CD4-positive, alpha-beta T cell treated with Interleukin-12 subunit alpha and Interleukin-12 subunit beta, for 1 hour (primary cell): ENCODE data around the gene TAF6L.
"Not testable (repeated sequence)": the region's sequence is repeated elsewhere in the genome, so short reads cannot be mapped to it uniquely, and the experiment has no call there.

Experiments used
- DNase-seq: peaks from one replicate; pipeline ENCODE4 v3.0.0-alpha.2; 2020

TAF6L gene, protein sequence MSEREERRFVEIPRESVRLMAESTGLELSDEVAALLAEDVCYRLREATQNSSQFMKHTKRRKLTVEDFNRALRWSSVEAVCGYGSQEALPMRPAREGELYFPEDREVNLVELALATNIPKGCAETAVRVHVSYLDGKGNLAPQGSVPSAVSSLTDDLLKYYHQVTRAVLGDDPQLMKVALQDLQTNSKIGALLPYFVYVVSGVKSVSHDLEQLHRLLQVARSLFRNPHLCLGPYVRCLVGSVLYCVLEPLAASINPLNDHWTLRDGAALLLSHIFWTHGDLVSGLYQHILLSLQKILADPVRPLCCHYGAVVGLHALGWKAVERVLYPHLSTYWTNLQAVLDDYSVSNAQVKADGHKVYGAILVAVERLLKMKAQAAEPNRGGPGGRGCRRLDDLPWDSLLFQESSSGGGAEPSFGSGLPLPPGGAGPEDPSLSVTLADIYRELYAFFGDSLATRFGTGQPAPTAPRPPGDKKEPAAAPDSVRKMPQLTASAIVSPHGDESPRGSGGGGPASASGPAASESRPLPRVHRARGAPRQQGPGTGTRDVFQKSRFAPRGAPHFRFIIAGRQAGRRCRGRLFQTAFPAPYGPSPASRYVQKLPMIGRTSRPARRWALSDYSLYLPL

DNA sequence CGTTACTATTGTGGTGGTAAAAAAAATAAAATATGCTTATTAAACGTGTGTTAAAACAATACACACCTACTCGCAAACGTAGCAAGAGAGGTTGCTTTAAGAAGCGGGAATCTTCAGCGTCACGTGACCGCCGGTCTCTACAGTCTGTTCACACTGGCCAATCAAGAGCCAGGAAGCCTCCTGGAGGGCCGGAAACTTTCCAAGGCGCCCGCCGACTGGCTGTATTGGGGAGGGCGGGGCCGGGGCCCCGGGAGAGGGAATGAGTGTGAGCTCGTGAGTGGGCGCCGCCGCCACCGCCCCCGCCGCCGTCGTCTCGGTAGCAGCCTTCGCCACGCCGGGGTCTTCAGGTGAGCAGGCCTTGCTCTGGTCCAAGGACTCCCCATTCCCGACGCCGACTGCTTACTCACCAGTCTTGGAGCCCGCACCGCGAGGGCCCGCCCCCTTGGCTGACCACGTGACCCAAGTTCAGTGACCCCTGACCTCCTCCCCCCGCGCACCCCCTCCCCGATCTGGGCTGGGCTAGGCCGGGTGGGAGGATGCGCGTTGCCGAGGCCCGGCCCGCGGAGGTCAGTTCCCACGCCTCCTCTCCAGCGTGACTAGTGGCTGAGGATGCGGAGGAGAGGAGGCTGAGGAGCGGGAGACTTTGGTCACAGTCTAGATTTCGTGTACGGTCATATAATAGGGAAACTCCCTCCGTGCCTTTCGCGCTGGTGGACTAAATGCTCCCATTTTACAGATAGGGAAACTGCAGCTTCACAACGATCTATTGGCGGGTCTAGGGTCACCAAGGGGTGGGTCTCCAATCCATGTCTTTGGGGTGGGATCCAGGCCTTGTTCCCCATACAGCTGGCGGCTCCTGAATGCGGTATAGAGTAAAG is at the start of gene TAF6L:
Gene TAF6L (plus strand): TSS at position 253 of the 878 bp plus-strand sequence. CDS start 4,388 bp downstream, outside the sequence.
- DNase-seq: peak; percentile 93

DNA sequence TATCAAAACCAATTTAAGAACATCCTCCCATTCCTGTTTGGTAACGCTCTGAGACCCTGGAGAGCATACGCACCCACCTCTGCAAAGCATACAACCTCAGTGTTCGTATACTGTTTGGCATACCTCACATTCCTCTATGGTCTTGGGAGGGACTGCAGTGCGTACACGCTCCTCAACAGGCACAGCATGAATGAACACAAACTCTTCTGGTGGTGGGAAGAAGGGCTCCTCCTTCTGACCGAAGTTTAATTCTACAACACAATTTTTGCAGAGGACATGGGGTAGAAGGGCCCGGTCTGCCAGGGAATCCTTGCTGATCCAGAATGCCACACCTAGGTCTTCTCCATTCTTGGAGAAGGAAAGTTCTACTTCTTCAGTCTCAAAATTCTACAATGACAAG is 49.2 kb upstream of the TAF6L start:
- DNase-seq: no peak

DNA sequence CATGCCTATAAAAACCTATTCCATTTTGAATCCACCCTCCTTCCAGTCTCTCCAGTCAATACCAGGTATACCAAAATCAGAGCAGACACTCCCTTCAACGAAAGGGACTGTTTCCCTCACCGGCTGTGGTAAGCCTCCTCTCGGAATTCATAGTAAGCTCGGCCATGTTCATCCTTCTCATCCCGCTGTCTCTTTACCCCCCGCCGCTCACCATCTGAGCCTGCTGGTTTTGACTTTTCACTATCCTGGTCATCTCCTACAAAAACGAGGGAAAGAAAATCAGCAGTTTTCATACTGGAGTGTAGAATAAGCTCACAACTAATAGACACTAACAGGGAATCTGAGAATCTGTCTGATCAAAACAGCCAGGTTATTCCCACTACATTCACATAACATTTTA is 47.0 kb upstream of the TAF6L start:
- DNase-seq: no peak

DNA sequence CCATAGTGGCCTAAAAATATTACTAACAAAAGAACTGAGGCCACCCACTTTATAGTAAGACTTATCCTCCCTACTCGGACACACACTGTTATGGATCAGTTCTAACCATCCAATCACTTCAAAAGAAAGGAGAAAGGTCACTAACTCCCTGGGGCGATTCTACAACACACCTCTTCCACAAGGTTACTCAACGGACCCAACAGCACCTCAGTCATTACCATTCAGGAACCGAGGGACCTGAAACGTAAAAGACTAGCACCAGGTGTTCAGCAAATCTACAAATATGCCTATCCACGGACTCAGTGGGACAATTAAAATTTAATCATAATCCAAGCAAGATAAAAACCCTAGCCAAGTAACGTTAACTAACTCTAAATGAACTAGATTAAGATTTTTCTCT is 45.5 kb upstream of the TAF6L start:
- no peak for DNase-seq

DNA sequence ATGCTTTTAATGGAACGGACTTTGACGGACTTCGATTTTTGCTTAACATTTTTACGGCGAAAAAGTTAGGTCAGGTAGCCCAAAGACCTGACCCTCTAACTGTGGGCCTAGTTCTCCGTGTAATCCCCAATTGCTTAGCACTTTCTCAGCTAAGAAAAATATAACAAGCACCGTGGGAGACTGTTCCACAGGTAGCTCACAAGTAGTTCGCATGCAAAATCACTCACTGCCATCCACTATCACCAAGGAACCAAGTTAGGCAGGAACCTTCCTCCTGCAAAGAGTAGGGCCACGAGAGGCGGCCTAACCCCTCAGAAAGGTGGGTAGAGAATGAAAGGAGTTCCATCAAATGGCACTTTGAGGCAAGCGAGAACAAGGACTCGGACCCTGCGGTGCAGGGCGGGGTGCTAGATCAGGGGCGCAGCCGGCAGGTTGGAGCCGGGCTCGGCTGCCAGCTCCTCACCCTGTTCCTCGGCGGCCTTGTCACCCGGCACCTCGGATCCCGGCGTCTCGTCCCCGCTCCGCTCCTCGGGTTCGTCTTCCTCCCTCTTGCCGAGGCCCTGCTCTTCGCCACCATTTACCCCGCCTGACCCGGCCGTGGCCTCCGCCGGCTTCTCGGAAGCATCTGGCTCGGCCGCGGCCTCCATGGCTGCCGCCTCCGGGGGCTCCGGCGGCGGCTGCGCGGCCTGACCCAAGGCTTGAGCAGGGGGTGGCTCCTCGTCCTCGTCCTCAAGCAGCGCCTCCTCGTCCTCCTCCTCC is 44.9 kb upstream of the TAF6L start:
- DNase-seq: no peak

DNA sequence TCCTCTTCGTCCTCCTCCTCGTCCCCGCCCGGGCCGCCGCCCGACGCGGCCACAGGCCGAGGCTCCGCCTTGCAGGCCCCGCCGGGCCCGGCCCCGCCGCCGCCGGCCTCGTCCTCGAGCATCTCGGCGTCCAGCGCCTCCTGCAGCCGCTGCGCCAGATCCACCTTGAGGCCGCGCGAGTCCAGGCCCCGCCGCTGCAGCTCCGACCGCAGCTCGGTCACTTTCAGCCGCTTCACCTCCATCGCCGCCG is 44.4 kb upstream of the TAF6L start:
- DNase-seq: no peak

DNA sequence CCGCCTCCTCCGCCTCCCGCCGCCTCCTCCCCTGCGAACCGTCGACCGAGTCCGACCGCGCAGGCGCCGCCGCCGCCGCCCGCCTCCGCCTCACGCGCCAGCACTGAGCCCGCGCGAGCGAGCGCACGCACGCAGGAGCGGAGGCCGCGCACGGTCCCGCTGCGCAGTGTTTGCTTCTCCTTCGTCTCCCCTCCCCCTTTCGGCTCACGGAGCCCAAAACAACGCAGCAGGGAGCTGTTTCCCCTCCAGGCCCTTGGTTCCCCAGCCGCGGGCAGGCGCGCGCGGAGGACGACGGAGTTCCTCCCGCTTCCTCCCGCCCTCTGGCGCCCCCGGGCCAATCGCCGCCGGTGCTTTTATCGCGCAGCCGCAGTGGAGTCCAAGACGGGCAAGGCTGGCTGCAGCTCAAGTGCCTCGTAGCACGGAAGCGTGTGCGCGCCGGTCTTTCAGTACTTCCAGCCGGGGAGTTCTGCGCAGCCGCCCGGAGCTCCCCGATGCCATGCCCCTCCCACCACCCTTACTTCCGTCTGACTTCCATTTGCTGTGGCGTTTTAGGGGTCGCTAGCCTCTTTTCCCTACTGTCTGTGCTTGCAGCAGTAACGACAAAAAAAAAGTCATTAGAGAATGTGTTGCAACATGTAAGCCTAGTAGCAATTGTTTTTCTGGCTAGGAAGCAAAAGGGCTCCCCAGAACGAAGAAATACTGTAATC is 43.9 kb upstream of the TAF6L start, which contains the start of gene HNRNPUL2:
Gene HNRNPUL2 (minus strand): TSS at position 293 of the 707 bp plus-strand sequence. CDS start 301 bp downstream, outside the sequence.
- peak; percentile 99 for DNase-seq

DNA sequence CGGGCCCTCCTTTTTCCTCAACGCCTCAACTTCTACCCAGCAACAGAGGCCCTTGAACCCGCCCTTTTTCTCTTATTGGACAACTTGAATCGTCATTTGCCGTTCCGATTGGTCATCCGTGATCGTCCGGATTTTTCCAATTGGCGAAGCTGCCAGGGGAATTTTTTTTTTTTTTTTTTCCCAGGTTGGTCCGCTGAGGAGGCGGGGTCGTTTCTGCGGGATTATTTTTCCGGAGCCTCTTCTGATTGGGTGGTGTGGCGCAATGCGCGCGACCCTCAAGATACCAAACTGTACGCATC is 43.4 kb upstream of the TAF6L start:
- DNase-seq: peak; percentile 95

DNA sequence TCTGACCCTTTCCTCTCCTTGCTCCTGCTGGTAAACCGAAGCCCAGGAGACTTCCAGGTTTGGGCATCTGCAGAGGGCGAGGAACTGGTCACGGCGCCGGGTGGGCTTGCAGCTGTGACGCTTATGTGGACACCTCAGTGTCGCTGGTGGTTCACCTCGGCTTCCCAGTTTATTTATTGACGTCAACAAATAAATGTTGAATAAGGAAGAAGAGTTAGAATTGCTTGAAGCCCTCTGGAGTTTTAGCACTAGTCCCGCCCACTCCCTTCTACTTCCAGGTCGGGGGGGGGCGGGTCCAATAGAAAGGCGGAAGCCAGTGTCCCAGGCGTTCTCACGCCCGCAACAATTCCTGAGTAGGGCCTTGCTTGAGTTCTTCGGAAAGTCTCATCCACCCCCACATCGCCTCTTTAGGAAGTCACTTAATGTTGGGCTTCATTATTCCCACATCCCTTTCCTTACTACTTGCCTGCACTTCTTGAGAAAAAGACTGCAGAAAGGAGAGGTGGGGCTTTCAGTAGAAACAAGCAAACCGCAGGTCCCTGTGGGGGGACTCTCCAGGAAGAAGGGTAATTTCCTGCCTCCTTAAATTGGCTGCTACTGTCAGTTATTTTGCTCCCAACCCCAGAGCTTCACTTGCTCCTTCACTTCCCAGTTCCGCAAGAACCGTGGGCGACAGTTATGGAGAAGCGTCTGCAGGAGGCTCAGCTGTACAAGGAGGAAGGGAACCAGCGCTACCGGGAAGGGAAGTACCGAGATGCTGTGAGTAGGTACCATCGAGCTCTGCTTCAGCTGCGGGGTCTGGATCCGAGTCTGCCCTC is 42.8 kb upstream of the TAF6L start, which contains the start of gene TTC9C:
Gene TTC9C (plus strand): TSS at position 316 of the 818 bp plus-strand sequence. CDS start 363 bp downstream, at position 679.
- DNase-seq: peak; percentile 83

DNA sequence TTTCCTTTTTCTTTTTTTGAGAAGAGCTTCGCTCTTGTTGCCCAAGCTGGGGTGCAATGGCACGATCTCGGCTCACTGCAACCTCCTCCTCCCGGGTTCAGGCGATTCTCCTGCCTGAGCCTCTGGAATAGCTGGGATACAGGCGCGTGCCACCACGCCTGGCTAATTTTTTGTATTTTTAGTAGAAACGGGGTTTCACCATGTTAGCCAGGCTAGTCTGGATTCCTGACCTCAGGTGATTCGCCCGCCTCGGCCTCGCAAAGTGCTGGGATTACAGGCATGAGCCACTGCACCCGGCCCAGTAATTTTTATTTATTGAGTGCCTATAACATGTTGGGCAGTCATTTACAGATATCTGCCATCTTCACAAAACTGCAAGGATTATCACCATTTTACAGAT is 41.1 kb upstream of the TAF6L start:
- DNase-seq: not testable (repeated sequence)

DNA sequence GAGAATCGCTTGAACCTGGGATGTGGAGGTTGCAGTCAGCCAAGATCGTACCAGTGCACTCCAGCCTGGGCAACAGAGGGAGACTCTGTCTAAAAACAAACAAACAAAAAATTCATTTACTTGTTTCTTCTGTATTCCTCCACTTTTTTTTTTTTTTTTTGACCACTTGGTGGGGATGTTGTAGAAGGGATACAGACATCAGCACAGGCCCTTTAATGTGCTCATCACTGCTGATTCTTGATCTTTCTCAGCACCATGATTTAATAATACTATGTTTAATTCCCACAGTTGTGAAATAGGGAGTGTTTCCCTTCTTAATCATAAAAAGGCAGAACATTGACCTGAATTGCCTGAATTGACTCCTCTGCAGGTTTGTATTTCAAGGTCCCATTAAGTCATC is 38.4 kb upstream of the TAF6L start:
- DNase-seq: no peak

DNA sequence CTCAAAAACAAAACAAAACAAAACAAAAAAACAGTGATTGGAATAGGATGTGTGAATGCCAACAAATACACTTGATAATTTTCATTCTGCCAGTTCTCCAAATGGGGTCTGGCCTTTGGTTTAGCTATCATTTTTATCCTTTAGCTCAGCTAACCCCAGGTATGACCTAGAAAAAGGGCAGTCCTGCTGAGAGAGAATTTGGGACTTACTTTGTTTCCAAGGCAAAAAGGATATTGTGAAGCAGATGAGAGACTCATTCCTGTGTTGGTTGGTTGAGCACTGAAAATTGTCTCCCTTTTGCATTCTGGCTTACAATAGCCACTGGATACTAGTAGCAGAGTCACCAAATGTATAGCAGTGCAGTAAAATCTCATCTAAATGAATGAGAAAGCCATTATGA is 34.0 kb upstream of the TAF6L start:
- no peak for DNase-seq

DNA sequence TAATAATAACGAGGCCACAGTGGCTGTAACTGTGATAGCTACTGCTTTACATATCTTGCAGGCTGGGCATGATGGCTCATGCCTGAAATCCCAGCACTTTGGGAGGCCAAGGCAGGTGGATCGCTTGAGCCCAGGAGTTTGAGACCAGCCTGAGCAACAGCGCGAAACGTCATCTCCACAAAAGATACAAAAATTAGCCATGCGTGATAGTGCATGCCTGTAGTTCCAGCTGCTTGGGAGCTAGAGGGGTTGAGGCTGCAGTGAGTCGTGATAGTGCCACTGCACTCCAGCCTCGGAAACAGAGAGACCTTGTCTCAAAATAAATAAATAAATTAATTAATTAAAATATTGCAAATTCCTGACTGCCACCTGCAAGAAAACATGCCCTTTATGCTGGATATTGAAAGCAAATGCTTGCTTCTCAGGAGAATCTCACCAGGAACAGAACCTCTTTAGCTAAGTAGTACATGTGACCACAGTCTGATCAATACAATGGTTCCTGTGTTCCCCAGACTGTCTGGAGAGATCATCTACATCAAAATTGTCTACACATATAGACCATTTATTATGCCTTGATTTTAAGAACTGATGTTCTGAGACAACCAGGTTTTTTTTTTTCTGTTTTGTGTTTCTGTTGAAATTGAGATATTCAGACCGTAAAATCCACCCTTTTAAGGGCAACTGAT is 23.6 kb upstream of the TAF6L start:
- no peak for DNase-seq

DNA sequence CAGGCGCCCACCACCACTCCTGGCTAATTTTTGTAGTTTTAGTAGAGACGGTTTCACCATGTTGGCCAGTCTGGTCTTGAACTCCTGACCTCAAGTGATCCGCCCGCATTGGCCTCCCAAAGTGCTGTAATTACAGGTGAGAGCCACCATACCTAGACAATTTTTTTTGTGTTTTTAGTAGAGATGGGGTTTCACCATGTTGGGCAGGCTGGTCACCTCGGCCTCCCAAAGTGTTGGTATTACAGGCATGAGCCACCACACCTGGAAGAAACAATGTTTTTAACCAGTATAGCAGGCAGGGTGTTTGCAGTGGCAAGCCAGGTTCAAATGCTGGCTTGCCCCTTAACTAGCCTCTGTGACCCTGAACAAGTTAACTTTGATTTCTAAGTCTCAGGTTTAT is 21.3 kb upstream of the TAF6L start:
- DNase-seq: not testable (repeated sequence)

DNA sequence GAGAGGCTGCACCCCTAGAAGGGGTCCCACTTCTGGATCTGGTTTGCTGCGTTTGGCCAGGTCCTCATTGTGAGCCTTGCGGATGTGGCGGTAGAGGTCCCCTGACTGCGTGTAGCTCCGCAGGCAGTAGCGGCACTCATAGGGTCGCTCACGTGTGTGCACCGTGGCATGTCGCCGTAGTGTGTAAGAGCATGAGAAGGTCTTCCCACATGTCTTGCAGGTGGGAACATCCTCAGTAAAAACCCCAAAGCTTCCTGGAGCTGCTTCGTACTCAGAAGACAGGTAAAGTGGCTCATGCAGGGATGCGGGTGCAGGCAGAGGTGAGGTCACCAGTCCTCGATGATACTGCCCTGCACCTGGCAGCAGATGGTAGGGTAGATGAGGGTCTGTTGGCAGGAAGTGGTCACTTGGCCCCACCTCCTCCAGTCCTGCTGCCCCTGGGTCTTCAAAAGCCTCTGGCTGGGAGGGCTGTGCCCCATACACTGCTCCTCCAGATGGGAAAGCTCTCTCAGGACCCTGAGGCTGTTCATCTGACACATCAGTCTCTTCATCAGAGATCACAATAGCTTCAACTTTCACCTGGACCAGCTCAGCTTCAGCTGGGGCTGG is 18.9 kb upstream of the TAF6L start:
- DNase-seq: no peak

DNA sequence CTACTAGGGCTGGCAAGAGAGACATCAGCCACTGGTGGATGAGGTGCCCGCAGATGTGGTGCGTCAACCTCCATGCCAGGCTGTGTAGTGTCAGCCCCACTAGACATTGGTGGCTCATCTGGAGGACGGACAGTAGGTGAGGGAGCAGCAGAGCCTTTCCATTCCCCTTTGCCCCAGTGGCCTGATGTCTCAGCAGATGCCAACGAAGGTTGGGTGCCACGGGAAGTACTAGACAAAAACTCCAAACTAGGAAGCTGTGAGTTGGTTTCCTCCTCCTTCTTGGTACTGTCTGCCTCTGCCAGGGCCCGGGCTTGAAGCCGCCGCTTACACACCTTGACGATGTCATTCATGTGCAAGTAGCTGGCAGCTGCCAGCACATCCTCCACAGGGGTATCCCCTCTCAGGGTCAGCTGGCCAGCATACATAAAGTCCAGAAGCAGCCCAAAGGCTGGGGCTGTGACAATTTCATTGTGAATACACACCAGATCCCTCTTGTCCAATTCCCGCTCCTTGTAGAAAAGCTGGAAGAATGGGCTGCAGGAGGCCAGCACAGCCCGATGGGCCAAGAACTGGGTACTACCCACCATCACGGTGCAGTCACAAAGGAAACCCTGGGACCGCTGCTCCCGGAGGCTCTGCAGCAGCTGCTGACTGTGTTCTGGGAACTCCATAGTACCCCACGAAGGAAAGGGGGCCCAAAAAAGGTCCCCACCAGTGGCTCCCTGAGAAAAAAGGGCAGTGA is 18.0 kb upstream of the TAF6L start:
- no peak for DNase-seq

DNA sequence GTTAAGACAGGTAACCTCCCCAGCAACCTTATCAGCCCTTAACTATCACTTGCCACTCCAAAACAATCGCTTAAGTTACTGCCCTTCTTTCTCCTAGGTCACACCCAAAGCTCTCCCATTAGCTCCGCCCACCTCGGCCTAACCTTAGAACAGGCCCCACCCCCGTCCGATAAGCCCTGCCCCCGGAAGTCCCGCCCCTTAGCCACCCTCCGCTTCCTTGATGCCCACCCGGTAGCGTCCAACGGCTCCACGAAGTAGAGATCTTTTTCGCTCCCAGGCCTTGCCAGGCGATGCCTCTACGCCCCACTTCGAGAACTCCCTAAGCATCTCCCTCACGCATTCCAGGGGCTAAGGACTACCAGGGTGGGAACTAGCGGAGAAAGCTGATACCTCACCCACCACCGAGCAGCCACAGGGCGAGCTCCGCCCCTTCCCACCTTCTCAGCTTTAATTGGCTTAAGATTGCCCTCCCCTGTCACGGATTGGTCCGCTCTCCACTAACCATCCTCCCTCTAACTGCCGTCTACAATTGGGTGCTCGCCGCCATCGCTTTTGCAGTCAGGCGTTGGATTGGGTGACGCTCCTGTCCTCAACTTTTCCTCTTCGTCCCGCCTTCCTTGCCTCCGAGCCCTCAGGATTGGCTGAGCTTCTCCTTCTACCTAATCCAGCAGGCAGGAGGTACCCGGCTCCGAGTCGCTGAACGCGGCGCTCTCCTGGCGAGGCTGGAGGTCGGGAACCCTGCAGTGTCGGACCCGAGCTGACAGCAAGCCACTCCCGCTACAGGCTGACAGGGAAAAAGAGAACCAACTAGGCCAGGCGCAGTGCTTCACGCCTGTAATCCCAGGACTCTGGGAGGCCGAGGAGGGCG is 17.2 kb upstream of the TAF6L start, which contains the start of gene ZBTB3:
Gene ZBTB3 (minus strand): TSS at position 425 of the 868 bp plus-strand sequence. CDS start 496 bp downstream, outside the sequence.
- peak; percentile 99 for DNase-seq

DNA sequence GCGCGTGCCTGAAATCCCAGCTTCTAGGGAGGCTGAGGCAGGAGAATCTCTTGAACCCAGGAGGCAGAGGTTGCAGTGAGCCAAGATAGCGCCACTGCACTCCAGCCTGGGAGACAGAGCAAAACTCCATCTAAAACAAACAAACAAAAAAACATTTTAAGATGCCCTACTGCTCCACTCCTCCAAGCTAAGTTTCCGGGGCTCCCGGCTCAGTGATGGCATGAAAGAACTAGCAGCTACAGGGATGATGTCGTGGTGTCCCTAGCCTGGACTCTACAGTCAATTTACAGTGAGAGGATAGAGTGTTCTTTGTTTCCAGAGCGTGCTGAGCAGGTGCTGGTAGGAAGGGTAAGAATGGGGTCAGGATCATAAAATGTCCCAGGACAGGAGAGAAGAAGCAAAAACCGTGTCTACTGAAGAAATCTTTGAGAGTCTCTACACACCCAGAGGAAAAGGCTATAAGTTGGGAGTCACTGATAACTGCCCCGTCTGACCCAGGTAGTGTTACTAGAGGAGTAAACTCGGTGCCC is 16.0 kb upstream of the TAF6L start:
- DNase-seq: no peak
